Stomach (tissue), 9 donors: ENCODE data around the gene MND1. TPM values are rescaled to one million over a fixed set of nuclear protein-coding genes. Genes with fewer than 3 reads are reported as not detected.
A peak's percentile ranks its signal among the peaks of the same experiment; 100 is the strongest.

ENCODE experiments used
- DNase-seq, 2 donors: peaks; one replicate each; pipeline versions ENCODE4 v3.0.0 to v3.0.0-alpha.2; 2013 to 2019
- H3K27ac ChIP-seq, 5 donors: fragments of 200-600 bp in 4 of 5; sonication (generic) in 4 of 5; one replicate each; pipeline ENCODE4 v1.5.1; 2013 to 2019; ENCODE audit warnings: mild to moderate bottlenecking in 1 of 5, moderate library complexity in 1 of 5
- H3K27me3 ChIP-seq, 3 donors: fragments of 200-600 bp; sonication (generic); one replicate each; pipeline ENCODE4 v1.5.1; 2017 to 2019; ENCODE audit warnings: mixed run types in 1 of 3
- H3K36me3 ChIP-seq, 4 donors: fragments of 200-600 bp; sonication (generic); 1 replicate in 3 of 4; 2 replicates in 1 of 4; pipeline ENCODE4 v1.5.1; 2016 to 2019
- H3K4me1 ChIP-seq, 4 donors: fragments of 200-600 bp; sonication (generic); one replicate each; pipeline ENCODE4 v1.5.1; 2016 to 2019
- H3K4me3 ChIP-seq, 4 donors: fragments of 200-600 bp; sonication (generic) in 3 of 4; one replicate each; pipeline ENCODE4 v1.5.1; 2016 to 2019; ENCODE audit warnings: mild to moderate bottlenecking in 1 of 4
- H3K9me3 ChIP-seq, 4 donors: fragments of 200-600 bp; sonication (generic); one replicate each; pipeline ENCODE4 v1.5.1; 2016 to 2019
- EP300 ChIP-seq: sonication (generic); formaldehyde crosslinking; IDR thresholded peaks from one replicate; pipeline ENCODE4 v1.6.1; 2017; ENCODE audit warnings: antibody characterized with exemption
- POLR2A ChIP-seq, 4 donors: fragments of 450-650 bp; IDR thresholded peaks; one replicate each; pipeline ENCODE4 v1.6.1; 2016; ENCODE audit warnings: antibody characterized with exemption in 4 of 4, control low read depth in 2 of 4, mild to moderate bottlenecking in 1 of 4, moderate library complexity in 1 of 4
- POLR2AphosphoS5 ChIP-seq, 3 donors: sonication (generic); formaldehyde crosslinking; IDR thresholded peaks; one replicate each; pipeline ENCODE4 v1.6.1; 2016; ENCODE audit warnings: antibody characterized with exemption in 3 of 3
- WGBS, 5 donors: extraction: QIAGEN DNeasy Blood & Tissue Kit in 3 of 5; methylation state at CpG; one replicate each; pipeline versions ENCODE4 v1.1.5 to v1.1.7; 2013 to 2018; 5-methylcytosine and 5-hydroxymethylcytosine counted together
- intact Hi-C: fragments of 100-400 bp; cut with DNase I; formaldehyde crosslinking; loops from one replicate; pipeline ENCODE4 v1.15.1; 2023; ENCODE audit warnings: low total_unique reads
- polyA plus RNA-seq, 3 donors: library from polyadenylated mRNA; stranded (reverse); fragments of 200-250 nt; gene quantifications; one replicate each; pipeline ENCODE4 v1.2.3, GENCODE V29; 2013
- total RNA-seq, 5 donors: library from RNA; depleted of rRNA; stranded (reverse); fragments of >200 nt; gene quantifications; one replicate each; pipeline versions ENCODE4 v1.1.0 to v1.2.3, GENCODE V29; 2014 to 2016
- TF ChIP-seq, protein P1 (sequence below), 7 experiments: fragments of 450-650 bp in 4 of 7; fragments of 200-600 bp in 3 of 7; sonication (generic) in 3 of 7; IDR thresholded peaks; one replicate each; pipeline ENCODE4 v1.5.1; 2016 to 2019; ENCODE audit warnings: antibody characterized with exemption in 7 of 7, control low read depth in 2 of 7, mild to moderate bottlenecking in 1 of 7
- donor health status: healthy with polysubstance abuse.
- donor health status: Bipolar disorder and iron deficiency.
- donor health status: healthy.

Gene MND1
- total and polyA plus RNA-seq, 8 donors: 1.1 to 5.9 (median 4.4) TPM; not detected in 3

GRCh38 chr4:153297116-153297515 lies 47.4 kb upstream of the MND1 start:
- Histone ChIP-seq H3K9me3 (peaks cover 0 to 9% (median 4%) of the 10 kb centered on the region in 4 donors), H3K27ac (peak overlapping the region in 3 of 5 donors; percentile 7 to 38 (median 30)), H3K36me3 (peaks cover 8 to 72% (median 62%) of the 10 kb centered on the region in 4 donors), H3K27me3 (no peaks in the 10 kb centered on the region), H3K4me3 (no peak overlapping the region), H3K4me1 (peaks cover 16 to 45% (median 33%) of the 10 kb centered on the region in 4 donors)
- DNase-seq: peak in 1 of 2 donors; percentile 32
- WGBS, 5 donors: 33 to 61% (median 45%) methylated on average over 8 of the region's 8 CpGs
- TF ChIP-seq POLR2A (IDR thresholded peaks at IDR 0.05): no peak
- TF ChIP-seq, protein P1, sequence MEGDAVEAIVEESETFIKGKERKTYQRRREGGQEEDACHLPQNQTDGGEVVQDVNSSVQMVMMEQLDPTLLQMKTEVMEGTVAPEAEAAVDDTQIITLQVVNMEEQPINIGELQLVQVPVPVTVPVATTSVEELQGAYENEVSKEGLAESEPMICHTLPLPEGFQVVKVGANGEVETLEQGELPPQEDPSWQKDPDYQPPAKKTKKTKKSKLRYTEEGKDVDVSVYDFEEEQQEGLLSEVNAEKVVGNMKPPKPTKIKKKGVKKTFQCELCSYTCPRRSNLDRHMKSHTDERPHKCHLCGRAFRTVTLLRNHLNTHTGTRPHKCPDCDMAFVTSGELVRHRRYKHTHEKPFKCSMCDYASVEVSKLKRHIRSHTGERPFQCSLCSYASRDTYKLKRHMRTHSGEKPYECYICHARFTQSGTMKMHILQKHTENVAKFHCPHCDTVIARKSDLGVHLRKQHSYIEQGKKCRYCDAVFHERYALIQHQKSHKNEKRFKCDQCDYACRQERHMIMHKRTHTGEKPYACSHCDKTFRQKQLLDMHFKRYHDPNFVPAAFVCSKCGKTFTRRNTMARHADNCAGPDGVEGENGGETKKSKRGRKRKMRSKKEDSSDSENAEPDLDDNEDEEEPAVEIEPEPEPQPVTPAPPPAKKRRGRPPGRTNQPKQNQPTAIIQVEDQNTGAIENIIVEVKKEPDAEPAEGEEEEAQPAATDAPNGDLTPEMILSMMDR (IDR thresholded peaks at IDR 0.05): no peak
- no peak for TF ChIP-seq EP300
- no peak for TF ChIP-seq POLR2AphosphoS5 (IDR thresholded peaks at IDR 0.05)
- intact Hi-C loops: no loop called here

DNA sequence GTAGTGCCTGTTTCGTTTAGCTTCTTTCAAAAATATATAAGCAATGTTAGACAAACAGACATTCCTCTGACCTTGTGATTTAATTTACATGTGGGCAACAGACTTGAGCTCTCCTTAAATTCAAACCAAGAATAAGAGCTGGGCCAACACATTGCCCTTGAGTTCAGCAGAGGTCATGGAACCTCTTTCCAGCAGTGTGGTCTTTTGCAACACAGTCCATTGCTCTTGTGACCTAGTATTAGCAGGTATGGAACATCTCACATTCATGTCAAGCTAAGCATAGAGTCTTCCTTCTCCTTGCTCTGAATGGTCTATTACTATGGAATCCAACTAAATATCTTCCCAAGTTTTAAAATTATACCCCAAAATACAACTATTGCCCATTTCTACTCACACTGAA lies 33.7 kb upstream of the MND1 start:
- no peak overlapping the region for H3K27ac ChIP-seq
- 67 to 87% (median 70%) methylated on average over 1 of the region's 1 CpG for WGBS, 5 donors

GRCh38 chr4:153314915-153315314 lies 29.6 kb upstream of the MND1 start:
- TF ChIP-seq POLR2AphosphoS5 (IDR thresholded peaks at IDR 0.05): no peak
- TF ChIP-seq, protein P1 (IDR thresholded peaks at IDR 0.05): no peak
- TF ChIP-seq POLR2A (IDR thresholded peaks at IDR 0.05): no peak
- TF ChIP-seq EP300: no peak
- H3K36me3 ChIP-seq: peaks cover under 1 to 39% (median 30%) of the 10 kb centered on the region in 4 donors
- DNase-seq: no peak
- no peaks in the 10 kb centered on the region for H3K27me3 ChIP-seq
- no peaks in the 10 kb centered on the region for H3K9me3 ChIP-seq
- WGBS, 5 donors: 82 to 94% (median 88%) methylated on average over 1 of the region's 1 CpG
- no peak overlapping the region for H3K27ac ChIP-seq
- intact Hi-C loops: no loop called here
- no peak overlapping the region for H3K4me3 ChIP-seq
- H3K4me1 ChIP-seq: peaks cover 0 to 12% (median 0%) of the 10 kb centered on the region in 4 donors

More for the DNA sequence above, 33.7 kb upstream of the MND1 start:
- H3K4me3 ChIP-seq: no peak overlapping the region
- peaks cover 0 to 27% (median 16%) of the 10 kb centered on the region in 4 donors for H3K36me3 ChIP-seq
- intact Hi-C loops: no loop called here
- H3K27me3 ChIP-seq: no peaks in the 10 kb centered on the region
- no peak for DNase-seq
- no peak for TF ChIP-seq POLR2AphosphoS5 (IDR thresholded peaks at IDR 0.05)
- no peak for TF ChIP-seq EP300
- no peak for TF ChIP-seq POLR2A (IDR thresholded peaks at IDR 0.05)
- TF ChIP-seq, protein P1 (IDR thresholded peaks at IDR 0.05): no peak
- H3K9me3 ChIP-seq: no peaks in the 10 kb centered on the region
- peaks cover 0 to 19% (median 0%) of the 10 kb centered on the region in 4 donors for H3K4me1 ChIP-seq

DNA sequence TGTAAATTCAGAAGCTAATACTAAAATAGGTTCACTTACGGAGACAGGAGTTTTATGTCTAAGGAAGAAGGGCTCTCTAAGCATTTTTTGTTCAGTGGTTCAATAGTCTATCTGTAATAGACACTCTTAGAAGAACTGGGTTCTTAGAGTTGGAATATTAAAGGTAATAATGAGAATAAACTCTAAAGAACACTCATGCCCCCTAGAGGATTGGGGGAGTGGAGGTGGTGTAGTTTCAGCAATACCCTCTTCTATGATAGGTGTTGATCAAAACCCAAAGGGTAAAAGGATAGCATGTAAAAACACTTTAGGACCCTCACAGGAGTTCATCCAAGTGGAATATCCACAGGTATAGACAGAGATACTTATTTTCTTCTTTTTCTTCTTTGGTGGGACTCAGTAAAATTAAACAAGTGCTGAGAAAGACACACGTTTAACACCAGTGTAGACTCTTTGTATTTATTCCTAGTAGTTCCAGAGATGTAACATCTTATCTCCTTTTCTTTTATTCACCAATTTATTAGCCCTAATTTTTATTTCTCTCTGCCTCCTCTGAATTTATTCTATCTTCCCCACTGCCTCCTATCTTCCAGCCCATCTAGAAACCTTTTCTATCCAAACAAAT lies 25.7 kb upstream of the MND1 start:
- TF ChIP-seq, protein P1 (IDR thresholded peaks at IDR 0.05): peak in 5 of 7 experiments; percentile 44 to 70 (median 62)
- TF ChIP-seq POLR2A (IDR thresholded peaks at IDR 0.05): no peak
- Histone ChIP-seq H3K27me3 (no peaks in the 10 kb centered on the region), H3K4me1 (no peaks in the 10 kb centered on the region), H3K36me3 (peaks cover 13 to 76% (median 63%) of the 10 kb centered on the region in 4 donors), H3K4me3 (no peak overlapping the region), H3K27ac (no peak overlapping the region), H3K9me3 (no peaks in the 10 kb centered on the region)
- WGBS, 5 donors: 47 to 75% (median 68%) methylated on average over 2 of the region's 2 CpGs
- intact Hi-C loops: no loop called here
- DNase-seq: peak; percentile 31 to 77
